K562 treated with DMSO at 1 percent for 12 hours (cell line): Measurements from ENCODE around the gene FAM174B. TPM values are rescaled to one million over a fixed set of nuclear protein-coding genes. Genes with fewer than 3 reads are reported as not detected.

Experiments used
- total RNA-seq: library from RNA; unstranded; fragments of 300-600 nt; gene quantifications from 2 replicates; pipeline ENCODE4 v1.2.3, GENCODE V29; 2022; ENCODE audit not compliant: insufficient read depth

FAM174B gene
- total RNA-seq = 1.0 and 1.4 TPM in 2 replicates

DNA sequence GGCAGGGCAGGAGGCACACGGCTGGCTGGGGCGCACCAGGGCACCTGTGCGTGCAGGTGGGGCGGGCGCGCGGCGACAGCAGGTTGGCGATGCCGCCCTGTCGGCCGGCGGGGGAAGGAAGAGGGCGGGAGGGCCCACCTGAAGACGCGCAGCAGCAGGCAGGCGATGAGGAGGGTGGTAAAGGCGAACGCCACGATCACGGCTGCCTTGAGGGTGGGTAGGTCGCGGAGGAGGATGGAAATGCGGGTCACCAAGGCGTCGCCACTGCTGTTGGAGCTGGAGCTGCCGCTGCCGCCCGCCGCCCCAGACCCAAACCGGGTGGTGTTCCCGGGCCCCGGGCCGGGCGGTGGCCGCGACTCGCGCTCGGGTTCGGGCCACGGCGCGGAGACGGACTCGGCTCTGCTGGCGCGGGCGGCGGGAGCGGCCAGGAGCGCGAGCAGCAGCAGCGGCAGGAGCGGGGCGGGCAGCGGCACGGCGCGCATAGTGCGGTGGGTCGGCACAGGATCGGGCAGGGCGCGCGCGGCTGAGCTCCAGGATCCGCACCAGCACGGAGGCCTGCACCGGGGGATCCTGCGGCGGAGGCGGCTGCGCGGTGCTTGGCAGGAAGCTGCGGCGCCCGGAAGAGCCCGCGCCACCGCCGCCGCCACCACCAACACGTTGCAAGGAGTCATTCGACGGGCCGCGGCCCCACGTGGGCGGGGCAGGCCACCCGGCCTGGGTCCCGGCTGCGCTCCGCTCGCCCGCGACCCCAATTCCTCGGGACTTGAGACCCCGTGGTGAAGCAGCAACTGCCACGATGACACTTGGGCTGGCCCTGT, at the start of gene FAM174B:
Gene FAM174B (minus strand): TSS at position 598 of the 818 bp plus-strand sequence.

Other genes with a start within 250 kb of the FAM174B start
- gene CHD2, start 244.5 kb upstream of the FAM174B start, total RNA-seq = 25.4 and 50.9 TPM in 2 replicates